Measurements from ENCODE around the gene ST6GALNAC6.

ST6GALNAC6 gene

GRCh38 chr9:127874301-127875221 is 24.8 kb downstream of the ST6GALNAC6 start:
- no peak overlapping the region for H2BK5ac ChIP-seq (ENCODE audit: low read depth, low read length, poor library complexity, severe bottlenecking)
- peak overlapping the region in 1 of 2 experiments; percentile 66 for H3K4ac ChIP-seq (ENCODE audit: low read depth in 1 of 2, low read length in 2 of 2)
- peak overlapping the region in 1 of 2 experiments; percentile 46 for H3K23ac ChIP-seq (ENCODE audit: low read length in 2 of 2)
- H2AK5ac ChIP-seq (ENCODE audit: low read length, severe bottlenecking) = no peak overlapping the region
- H2BK12ac ChIP-seq (ENCODE audit: low read length in 2 of 2) = peak overlapping the region; percentile 79 to 82
- H2BK15ac ChIP-seq (ENCODE audit: low read depth, poor library complexity, severe bottlenecking) = no peak overlapping the region
- H3K27me3 ChIP-seq (ENCODE audit: control insufficient read depth in 1 of 2, insufficient read depth in 1 of 2, low read length in 2 of 2) = no peaks in the 10 kb centered on the region
- H3K79me1 ChIP-seq (replicated peaks; ENCODE audit: low read length, poor library complexity, severe bottlenecking) = peaks cover 19% of the 10 kb centered on the region
- no peak overlapping the region for H2AFZ ChIP-seq (ENCODE audit: low read depth, low read length)
- H3K4me1 ChIP-seq (ENCODE audit: control insufficient read depth, insufficient read depth, low read depth, low read length) = peaks cover 45% of the 10 kb centered on the region
- H3K4me2 ChIP-seq (ENCODE audit: low read length, poor library complexity, severe bottlenecking) = no peak overlapping the region
- no peak overlapping the region for H3K27ac ChIP-seq (ENCODE audit: low read length, poor library complexity, severe bottlenecking)
- H3K14ac ChIP-seq (ENCODE audit: low read length in 2 of 2) = no peak overlapping the region
- no peaks in the 10 kb centered on the region for H3K9me3 ChIP-seq (ENCODE audit: control insufficient read depth, low read length)
- DNase-seq = no peak
- peak overlapping the region in 1 of 2 experiments; percentile 95 for H3K18ac ChIP-seq (ENCODE audit: low read depth in 1 of 2, low read length in 2 of 2)
- peak overlapping the region in 1 of 2 experiments; percentile 75 for H3K4me3 ChIP-seq (ENCODE audit: insufficient read depth in 1 of 2, low read depth in 1 of 2, low read length in 2 of 2)
- H3K36me3 ChIP-seq (ENCODE audit: control insufficient read depth in 1 of 2, insufficient read depth in 2 of 2, low read depth in 1 of 2, low read length in 2 of 2) = peaks cover 41 to 44% of the 10 kb centered on the region in 2 experiments
- H4K91ac ChIP-seq (ENCODE audit: low read length) = peak overlapping the region; percentile 79
- H3K9ac ChIP-seq (ENCODE audit: low read length) = peak overlapping the region; percentile 77
- peak overlapping the region; percentile 19 for H2BK120ac ChIP-seq (ENCODE audit: low read depth, low read length)
- peak overlapping the region; percentile 50 for H4K8ac ChIP-seq (ENCODE audit: low read length)
- 97% methylated on average over 16 of the region's 19 CpGs for WGBS

GRCh38 chr9:127873886-127874285 is 25.5 kb downstream of the ST6GALNAC6 start:
- no peak overlapping the region for H3K27ac ChIP-seq (ENCODE audit: low read length, poor library complexity, severe bottlenecking)
- H2AFZ ChIP-seq (ENCODE audit: low read depth, low read length) = no peak overlapping the region
- H3K14ac ChIP-seq (ENCODE audit: low read length in 2 of 2) = no peak overlapping the region
- peaks cover 48 to 51% of the 10 kb centered on the region in 2 experiments for H3K36me3 ChIP-seq (ENCODE audit: control insufficient read depth in 1 of 2, insufficient read depth in 2 of 2, low read depth in 1 of 2, low read length in 2 of 2)
- peak overlapping the region; percentile 17 for H4K8ac ChIP-seq (ENCODE audit: low read length)
- H3K9ac ChIP-seq (ENCODE audit: low read length) = peak overlapping the region; percentile 77
- peak overlapping the region in 1 of 2 experiments; percentile 9 for H3K4ac ChIP-seq (ENCODE audit: low read depth in 1 of 2, low read length in 2 of 2)
- no peak overlapping the region for H2BK15ac ChIP-seq (ENCODE audit: low read depth, poor library complexity, severe bottlenecking)
- 95% methylated on average over 9 of the region's 10 CpGs for WGBS
- DNase-seq = no peak
- H2AK5ac ChIP-seq (ENCODE audit: low read length, severe bottlenecking) = no peak overlapping the region
- H3K9me3 ChIP-seq (ENCODE audit: control insufficient read depth, low read length) = no peaks in the 10 kb centered on the region
- H3K79me1 ChIP-seq (replicated peaks; ENCODE audit: low read length, poor library complexity, severe bottlenecking) = peaks cover 19% of the 10 kb centered on the region
- no peak overlapping the region for H3K23ac ChIP-seq (ENCODE audit: low read length in 2 of 2)
- H3K4me3 ChIP-seq (ENCODE audit: insufficient read depth in 1 of 2, low read depth in 1 of 2, low read length in 2 of 2) = peak overlapping the region in 1 of 2 experiments; percentile 75
- H2BK5ac ChIP-seq (ENCODE audit: low read depth, low read length, poor library complexity, severe bottlenecking) = no peak overlapping the region
- no peak overlapping the region for H3K18ac ChIP-seq (ENCODE audit: low read depth in 1 of 2, low read length in 2 of 2)
- H2BK12ac ChIP-seq (ENCODE audit: low read length in 2 of 2) = peak overlapping the region in 1 of 2 experiments; percentile 18
- H3K27me3 ChIP-seq (ENCODE audit: control insufficient read depth in 1 of 2, insufficient read depth in 1 of 2, low read length in 2 of 2) = no peaks in the 10 kb centered on the region
- peaks cover 45% of the 10 kb centered on the region for H3K4me1 ChIP-seq (ENCODE audit: control insufficient read depth, insufficient read depth, low read depth, low read length)
- H3K4me2 ChIP-seq (ENCODE audit: low read length, poor library complexity, severe bottlenecking) = no peak overlapping the region
- H2BK120ac ChIP-seq (ENCODE audit: low read depth, low read length) = no peak overlapping the region
- no peak overlapping the region for H4K91ac ChIP-seq (ENCODE audit: low read length)

GRCh38 chr9:127873223-127873691 is 26.1 kb downstream of the ST6GALNAC6 start:
- H3K23ac ChIP-seq (ENCODE audit: low read length in 2 of 2) = no peak overlapping the region
- H3K9ac ChIP-seq (ENCODE audit: low read length) = peak overlapping the region; percentile 77
- no peak overlapping the region for H2AK5ac ChIP-seq (ENCODE audit: low read length, severe bottlenecking)
- H3K27me3 ChIP-seq (ENCODE audit: control insufficient read depth in 1 of 2, insufficient read depth in 1 of 2, low read length in 2 of 2) = no peaks in the 10 kb centered on the region
- H3K4me3 ChIP-seq (ENCODE audit: insufficient read depth in 1 of 2, low read depth in 1 of 2, low read length in 2 of 2) = peak overlapping the region in 1 of 2 experiments; percentile 75
- peaks cover 45% of the 10 kb centered on the region for H3K4me1 ChIP-seq (ENCODE audit: control insufficient read depth, insufficient read depth, low read depth, low read length)
- no peak overlapping the region for H2BK5ac ChIP-seq (ENCODE audit: low read depth, low read length, poor library complexity, severe bottlenecking)
- no peak overlapping the region for H4K91ac ChIP-seq (ENCODE audit: low read length)
- H2AFZ ChIP-seq (ENCODE audit: low read depth, low read length) = no peak overlapping the region
- H3K14ac ChIP-seq (ENCODE audit: low read length in 2 of 2) = no peak overlapping the region
- no peak overlapping the region for H3K4me2 ChIP-seq (ENCODE audit: low read length, poor library complexity, severe bottlenecking)
- H4K8ac ChIP-seq (ENCODE audit: low read length) = no peak overlapping the region
- H2BK15ac ChIP-seq (ENCODE audit: low read depth, poor library complexity, severe bottlenecking) = no peak overlapping the region
- no peak overlapping the region for H3K18ac ChIP-seq (ENCODE audit: low read depth in 1 of 2, low read length in 2 of 2)
- WGBS = 81% methylated on average over 19 of the region's 19 CpGs
- H2BK120ac ChIP-seq (ENCODE audit: low read depth, low read length) = no peak overlapping the region
- H3K4ac ChIP-seq (ENCODE audit: low read depth in 1 of 2, low read length in 2 of 2) = no peak overlapping the region
- H3K79me1 ChIP-seq (replicated peaks; ENCODE audit: low read length, poor library complexity, severe bottlenecking) = peaks cover 19% of the 10 kb centered on the region
- H2BK12ac ChIP-seq (ENCODE audit: low read length in 2 of 2) = peak overlapping the region in 1 of 2 experiments; percentile 17
- H3K36me3 ChIP-seq (ENCODE audit: control insufficient read depth in 1 of 2, insufficient read depth in 2 of 2, low read depth in 1 of 2, low read length in 2 of 2) = peaks cover 53 to 56% of the 10 kb centered on the region in 2 experiments
- DNase-seq = no peak
- no peaks in the 10 kb centered on the region for H3K9me3 ChIP-seq (ENCODE audit: control insufficient read depth, low read length)
- H3K27ac ChIP-seq (ENCODE audit: low read length, poor library complexity, severe bottlenecking) = no peak overlapping the region

Measured in mesenchymal stem cell (in vitro differentiated cells and primary cell).